Upper lobe of right lung (tissue), 1 donor: Measurements from ENCODE around the gene TATDN2. TPM values are rescaled to one million over a fixed set of nuclear protein-coding genes. Genes with fewer than 3 reads are reported as not detected.

ENCODE experiments used
- ATAC-seq: fragments of 200-7000 bp; cut with Tn5 transposase; one replicate; pipeline ENCODE4 v1.9.1; 2020; ENCODE audit warnings: mild to moderate bottlenecking, moderate library complexity
- DNase-seq: peaks from one replicate; pipeline ENCODE4 v3.0.0-alpha.2; 2020
- H3K27ac ChIP-seq: fragments of 200-600 bp; one replicate; pipeline ENCODE4 v1.8.0; 2022
- H3K27me3 ChIP-seq: fragments of 200-600 bp; one replicate; pipeline ENCODE4 v1.8.0; 2022; ENCODE audit warnings: mild to moderate bottlenecking
- H3K36me3 ChIP-seq: fragments of 200-600 bp; one replicate; pipeline ENCODE4 v1.8.0; 2022
- H3K4me1 ChIP-seq: fragments of 200-600 bp; one replicate; pipeline ENCODE4 v1.8.0; 2022
- H3K4me3 ChIP-seq: fragments of 200-600 bp; one replicate; pipeline ENCODE4 v1.8.0; 2022; ENCODE audit warnings: mild to moderate bottlenecking
- H3K9me3 ChIP-seq: fragments of 200-600 bp; one replicate; pipeline ENCODE4 v1.8.0; 2022
- CTCF ChIP-seq: fragments of 200-600 bp; IDR thresholded peaks from one replicate; pipeline ENCODE4 v1.8.0; 2022; ENCODE audit warnings: antibody characterized with exemption
- intact Hi-C: fragments of 100-400 bp; cut with DNase I; formaldehyde crosslinking; loops from one replicate; pipeline ENCODE4 v1.11.0; 2022
- total RNA-seq: library from RNA; stranded (reverse); fragmentation: NEBNext Ultra II Directional; extraction: Animal tissue kit (Norgen Biotek cat#: 25700); gene quantifications from one replicate; pipeline ENCODE4 v1.2.1, GENCODE V29; 2021
- donor health status: DM: no; HTN: yes; CAD: no; lungs with severe emphysema.

The TATDN2 gene
- total RNA-seq, 1 donor from 2014 or later = 32.3 TPM

GRCh38 chr3:10232137-10232536 lies 16.1 kb upstream of the TATDN2 start:
- TF ChIP-seq CTCF = no peak
- no peaks in the 10 kb centered on the region for H3K36me3 ChIP-seq
- peaks cover 9% of the 10 kb centered on the region for H3K4me1 ChIP-seq
- peak; percentile 85 for ATAC-seq
- H3K27me3 ChIP-seq = no peaks in the 10 kb centered on the region
- H3K4me3 ChIP-seq = no peak overlapping the region
- H3K27ac ChIP-seq = peak overlapping the region; percentile 36
- H3K9me3 ChIP-seq = no peaks in the 10 kb centered on the region
- intact Hi-C loops = no loop called here
- no peak for DNase-seq

GRCh38 chr3:10233988-10234387 lies 14.3 kb upstream of the TATDN2 start:
- DNase-seq = no peak

GRCh38 chr3:10234526-10235230 lies 13.6 kb upstream of the TATDN2 start:
- ATAC-seq = no peak
- DNase-seq = no peak
- Histone ChIP-seq H3K9me3 (no peaks in the 10 kb centered on the region), H3K27ac (no peak overlapping the region), H3K36me3 (peaks cover 7% of the 10 kb centered on the region), H3K4me1 (no peaks in the 10 kb centered on the region), H3K4me3 (no peak overlapping the region), H3K27me3 (no peaks in the 10 kb centered on the region)
- intact Hi-C loops = no loop called here
- no peak for TF ChIP-seq CTCF

More at GRCh38 chr3:10233988-10234387, 14.3 kb upstream of the TATDN2 start:
- Histone ChIP-seq H3K9me3 (no peaks in the 10 kb centered on the region), H3K4me3 (no peak overlapping the region), H3K36me3 (peaks cover 5% of the 10 kb centered on the region), H3K4me1 (no peaks in the 10 kb centered on the region), H3K27ac (no peak overlapping the region), H3K27me3 (no peaks in the 10 kb centered on the region)
- no peak for ATAC-seq
- no peak for TF ChIP-seq CTCF
- intact Hi-C loops = no loop called here

- ATAC-seq = no peak
- no peak for DNase-seq
- Histone ChIP-seq H3K36me3 (peaks cover 7% of the 10 kb centered on the region), H3K4me3 (no peak overlapping the region), H3K9me3 (no peaks in the 10 kb centered on the region), H3K27ac (no peak overlapping the region), H3K27me3 (no peaks in the 10 kb centered on the region), H3K4me1 (no peaks in the 10 kb centered on the region)
- intact Hi-C loops = no loop called here
- TF ChIP-seq CTCF = no peak
Measured at GRCh38 chr3:10235551-10235950, 12.7 kb upstream of the TATDN2 start.

GRCh38 chr3:10238345-10239183 lies 9.7 kb upstream of the TATDN2 start:
- Histone ChIP-seq H3K27me3 (no peaks in the 10 kb centered on the region), H3K36me3 (peaks cover 15% of the 10 kb centered on the region), H3K4me3 (no peak overlapping the region), H3K4me1 (no peaks in the 10 kb centered on the region), H3K27ac (no peak overlapping the region), H3K9me3 (no peaks in the 10 kb centered on the region)
- DNase-seq (no peak), ATAC-seq (no peak)
- intact Hi-C loops = no loop called here
- no peak for TF ChIP-seq CTCF
